Osteoblast (primary cell): Measurements from ENCODE around the gene HELT. TPM values are rescaled to one million over a fixed set of nuclear protein-coding genes. Genes with fewer than 3 reads are reported as not detected.

Experiments used
- DNase-seq: peaks from one replicate; pipeline ENCODE4 v3.0.0; 2011; ENCODE audit warnings: low spot score, mixed read lengths; ENCODE audit not compliant: insufficient read length; ENCODE audit errors: missing footprints
- H2AFZ ChIP-seq: 2 replicates; pipeline ENCODE4 v1.6.0; 2011; ENCODE audit warnings: mild to moderate bottlenecking, low read length
- H3K27ac ChIP-seq: 2 replicates; pipeline ENCODE4 v1.5.1; 2011; ENCODE audit warnings: mild to moderate bottlenecking, low read depth, low read length, moderate library complexity
- H3K27me3 ChIP-seq: 2 replicates; pipeline ENCODE4 v1.6.0; 2012; ENCODE audit warnings: mild to moderate bottlenecking, control low read depth, inconsistent platforms, low read length, moderate library complexity; ENCODE audit not compliant: insufficient read depth
- H3K36me3 ChIP-seq: 2 replicates; pipeline ENCODE4 v1.5.1; 2011; ENCODE audit warnings: mild to moderate bottlenecking, low read length, control low read depth, moderate library complexity; ENCODE audit not compliant: insufficient read depth
- H3K4me1 ChIP-seq: 2 replicates; pipeline ENCODE4 v1.5.1; 2011; ENCODE audit warnings: mild to moderate bottlenecking, low read length, control low read depth, moderate library complexity; ENCODE audit not compliant: insufficient read depth
- H3K4me2 ChIP-seq: 2 replicates; pipeline ENCODE4 v1.6.0; 2011; ENCODE audit warnings: mild to moderate bottlenecking, low read length; ENCODE audit not compliant: insufficient read depth
- H3K4me3 ChIP-seq: fragments of 200-600 bp; sonication (generic); 3 replicates; pipeline ENCODE4 v1.5.1; 2012; ENCODE audit warnings: mild to moderate bottlenecking, low read length, inconsistent platforms; ENCODE audit not compliant: insufficient read depth
- H3K79me2 ChIP-seq: 2 replicates; pipeline ENCODE4 v1.6.0; 2012; ENCODE audit warnings: mild to moderate bottlenecking, low read length, control low read depth, inconsistent platforms; ENCODE audit not compliant: insufficient read depth
- H3K9me3 ChIP-seq: 2 replicates; pipeline ENCODE4 v1.5.1; 2011; ENCODE audit warnings: low read depth, low read length, control low read depth
- H4K20me1 ChIP-seq: 2 replicates; pipeline ENCODE4 v1.6.0; 2012; ENCODE audit warnings: mild to moderate bottlenecking, low read length, control low read depth; ENCODE audit not compliant: insufficient read depth
- CTCF ChIP-seq: IDR thresholded peaks from 2 replicates; pipeline ENCODE4 v1.5.1; 2011; ENCODE audit warnings: mild to moderate bottlenecking, low read depth, low read length, moderate library complexity; ENCODE audit errors: extremely low read depth
- total RNA-seq: library from RNA; depleted of rRNA; stranded (reverse); fragments of >200 nt; gene quantifications from 2 replicates; pipeline ENCODE4 v1.2.3, GENCODE V29; 2012

Gene HELT
- total RNA-seq, 1 donor, result not detected

DNA sequence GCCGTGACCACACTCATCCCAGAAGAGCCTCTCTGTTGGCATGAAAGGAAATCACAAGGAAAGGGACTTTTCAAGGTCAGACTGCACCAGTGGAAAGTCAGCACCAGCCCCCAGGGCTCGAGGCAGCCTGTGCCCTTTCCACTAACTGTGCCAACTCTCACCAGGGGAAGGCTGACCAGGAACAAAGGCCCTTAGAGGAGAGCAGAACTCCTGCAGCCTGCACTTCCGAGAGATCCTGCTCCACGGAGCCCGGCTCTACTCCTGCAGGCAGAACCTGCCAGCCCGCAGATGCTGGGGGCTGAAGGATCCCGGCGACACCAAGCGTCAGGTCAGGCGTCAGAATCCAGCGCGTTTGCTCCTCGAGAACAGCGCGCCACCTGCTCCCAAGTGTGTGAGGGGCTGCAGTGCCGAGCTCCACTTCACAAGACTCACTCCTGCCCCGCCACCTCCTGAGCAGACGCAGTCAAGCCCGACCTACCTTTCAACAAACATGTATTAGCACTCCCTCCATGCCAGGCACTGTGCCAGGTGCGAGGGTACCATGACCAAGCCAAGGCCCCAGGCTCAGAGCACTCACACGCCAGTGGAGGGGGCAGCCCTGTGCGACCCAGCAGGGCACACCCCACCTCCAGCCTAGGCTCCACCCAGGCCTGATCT lies 13.6 kb upstream of the HELT start:
- no peak for DNase-seq
- TF ChIP-seq CTCF, result no peak
- no peaks in the 10 kb centered on the region for H3K36me3 ChIP-seq
- H3K4me2 ChIP-seq, result peak overlapping the region; percentile 75
- no peaks in the 10 kb centered on the region for H4K20me1 ChIP-seq
- no peaks in the 10 kb centered on the region for H3K4me1 ChIP-seq
- peak overlapping the region; percentile 68 for H2AFZ ChIP-seq
- H3K27ac ChIP-seq, result no peak overlapping the region
- no peaks in the 10 kb centered on the region for H3K79me2 ChIP-seq
- H3K9me3 ChIP-seq, result no peaks in the 10 kb centered on the region
- H3K27me3 ChIP-seq, result peaks cover 42% of the 10 kb centered on the region
- peak overlapping the region; percentile 39 for H3K4me3 ChIP-seq

DNA sequence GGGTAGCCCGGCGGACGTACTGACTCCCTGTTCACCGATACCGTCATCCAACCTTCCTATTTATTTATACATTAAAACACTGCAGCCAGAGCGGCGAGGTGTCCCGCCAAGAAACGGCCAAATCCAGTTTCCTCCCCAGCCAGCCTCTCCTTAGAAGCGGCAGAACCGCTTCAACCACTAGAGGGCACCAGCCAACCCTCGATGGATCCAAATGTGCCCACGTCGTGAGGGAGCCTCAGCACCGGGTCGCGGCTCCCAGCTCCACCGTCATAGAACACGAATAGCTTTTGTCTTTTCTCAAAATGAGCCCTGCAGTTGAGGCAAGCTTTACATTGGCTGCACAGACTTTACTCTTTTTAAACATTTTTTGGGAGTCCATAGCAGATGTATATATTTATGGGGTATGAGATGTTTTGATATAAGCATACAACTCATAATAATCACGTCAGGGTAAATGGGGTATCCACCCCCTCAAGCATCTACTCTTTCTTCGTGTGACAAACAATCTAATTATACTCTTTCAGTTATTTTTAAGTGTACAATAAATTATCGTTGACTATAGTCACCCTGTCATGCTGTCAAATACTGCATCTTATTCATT lies 13.0 kb upstream of the HELT start:
- no peaks in the 10 kb centered on the region for H3K36me3 ChIP-seq
- H3K27me3 ChIP-seq, result peaks cover 42% of the 10 kb centered on the region
- TF ChIP-seq CTCF, result peak; percentile 95
- peak overlapping the region; percentile 68 for H2AFZ ChIP-seq
- no peaks in the 10 kb centered on the region for H4K20me1 ChIP-seq
- H3K4me2 ChIP-seq, result peak overlapping the region; percentile 75
- H3K4me3 ChIP-seq, result peak overlapping the region; percentile 39
- H3K79me2 ChIP-seq, result no peaks in the 10 kb centered on the region
- H3K4me1 ChIP-seq, result no peaks in the 10 kb centered on the region
- peak; percentile 95 for DNase-seq
- no peaks in the 10 kb centered on the region for H3K9me3 ChIP-seq
- H3K27ac ChIP-seq, result no peak overlapping the region

GRCh38 chr4:185011408-185011807 lies 6.9 kb upstream of the HELT start:
- no peak overlapping the region for H3K4me2 ChIP-seq
- H3K27me3 ChIP-seq, result peaks cover 66% of the 10 kb centered on the region
- no peaks in the 10 kb centered on the region for H4K20me1 ChIP-seq
- H3K79me2 ChIP-seq, result no peaks in the 10 kb centered on the region
- H3K4me1 ChIP-seq, result no peaks in the 10 kb centered on the region
- no peak for DNase-seq
- no peaks in the 10 kb centered on the region for H3K9me3 ChIP-seq
- H3K27ac ChIP-seq, result no peak overlapping the region
- no peaks in the 10 kb centered on the region for H3K36me3 ChIP-seq
- peak; percentile 45 for TF ChIP-seq CTCF
- H2AFZ ChIP-seq, result no peak overlapping the region
- H3K4me3 ChIP-seq, result no peak overlapping the region

GRCh38 chr4:185013417-185014125 lies 4.7 kb upstream of the HELT start:
- Histone ChIP-seq H2AFZ (no peak overlapping the region), H3K27me3 (peaks cover 80% of the 10 kb centered on the region), H4K20me1 (no peaks in the 10 kb centered on the region), H3K4me2 (peak overlapping the region; percentile 5), H3K4me3 (no peak overlapping the region), H3K4me1 (no peaks in the 10 kb centered on the region), H3K79me2 (no peaks in the 10 kb centered on the region), H3K9me3 (no peaks in the 10 kb centered on the region), H3K36me3 (no peaks in the 10 kb centered on the region), H3K27ac (no peak overlapping the region)
- no peak for DNase-seq
- TF ChIP-seq CTCF, result no peak
